Pancreas (tissue), 10 donors: Measurements from ENCODE around the gene AUTS2. TPM values are rescaled to one million over a fixed set of nuclear protein-coding genes. Genes with fewer than 3 reads are reported as not detected.

Source experiments
- ATAC-seq, 4 donors: fragments of 200-7000 bp; cut with Tn5 transposase; one replicate each; pipeline versions ENCODE4 v1.8.0 to v1.9.1; 2020; ENCODE audit warnings: mild to moderate bottlenecking in 4 of 4, moderate library complexity in 4 of 4
- DNase-seq, 6 donors: peaks; one replicate each; pipeline ENCODE4 v3.0.0-alpha.2; 2020
- FAIRE-seq: peaks from 2 replicates; lab custom pipeline; 2012; peaks lifted over from hg19 to GRCh38; lab: Jason Lieb, UNC
- H3K27ac ChIP-seq, 4 donors: fragments of 200-600 bp; sonication (generic); 1 replicate in 3 of 4; 2 replicates in 1 of 4; pipeline versions ENCODE4 v1.5.0 to v1.8.0; 2020
- H3K27me3 ChIP-seq, 4 donors: fragments of 200-600 bp; one replicate each; pipeline ENCODE4 v1.8.0; 2021
- H3K36me3 ChIP-seq, 3 donors: fragments of 200-600 bp; sonication (generic) in 1 of 3; one replicate each; pipeline versions ENCODE4 v1.5.0 to v1.8.0; 2020 to 2021
- H3K4me1 ChIP-seq, 3 donors: fragments of 200-600 bp; one replicate each; pipeline ENCODE4 v1.8.0; 2021
- H3K4me3 ChIP-seq, 4 donors: fragments of 200-600 bp; sonication (generic) in 2 of 4; one replicate each; pipeline versions ENCODE4 v1.5.0 to v1.8.0; 2020 to 2021
- H3K9me3 ChIP-seq, 4 donors: fragments of 200-600 bp; one replicate each; pipeline ENCODE4 v1.8.0; 2021
- CTCF ChIP-seq, 4 donors: fragments of 200-600 bp; sonication (generic) in 3 of 4; IDR thresholded peaks; one replicate each; pipeline versions ENCODE4 v1.5.0 to v1.8.0; 2021; ENCODE audit warnings: antibody characterized with exemption in 4 of 4
- WGBS, 2 donors: extraction: QIAGEN DNeasy Blood & Tissue Kit; methylation state at CpG; one replicate each; pipeline ENCODE4 v1.1.7; 2013; 5-methylcytosine and 5-hydroxymethylcytosine counted together
- intact Hi-C, 3 donors: fragments of 100-400 bp; cut with DNase I; formaldehyde crosslinking; loops; one replicate each; pipeline versions ENCODE4 v1.11.1 to v1.14.2; 2022
- polyA plus RNA-seq, 2 donors: library from polyadenylated mRNA; stranded (reverse); fragments of 200-250 nt; gene quantifications; one replicate each; pipeline ENCODE4 v1.2.3, GENCODE V29; 2013
- total RNA-seq, 6 donors: library from RNA; stranded (reverse); fragmentation: NEBNext Ultra II Directional in 4 of 6; extraction: Animal tissue kit (Norgen Biotek cat#: 25700) in 4 of 6; gene quantifications; one replicate each; pipeline versions ENCODE4 v1.2.1 to v1.2.4, GENCODE V29; 2021 to 2023
- donor health status: healthy with polysubstance abuse.
- donor health status: DM: no; HTN: no; CAD: no; lungs with moderate emphysema.
- donor health status: DM: no; HTN: no; CAD: no.
- donor health status: control.
- donor health status: control.
- donor health status: Bipolar disorder and iron deficiency.
- donor health status: DM: yes; HTN: yes; CAD: no.
- donor health status: DM: no; HTN: no; CAD: no.
- donor health status: DM: no; HTN: no; CAD: no.
- donor health status: DM: yes; HTN: yes; CAD: no.

AUTS2 gene
- total and polyA plus RNA-seq, 8 donors = 5.8 to 16.8 (median 9.9) TPM

- Histone ChIP-seq H3K27ac (no peak overlapping the region), H3K9me3 (no peaks in the 10 kb centered on the region), H3K4me1 (no peaks in the 10 kb centered on the region), H3K36me3 (no peaks in the 10 kb centered on the region), H3K4me3 (no peak overlapping the region), H3K27me3 (no peaks in the 10 kb centered on the region)
- no peak for DNase-seq
- no peak for FAIRE-seq
- intact Hi-C loops = no loop called here
- no peak for ATAC-seq
- WGBS, 2 donors = 88 to 96% methylated on average over 1 of the region's 1 CpG
- no peak for TF ChIP-seq CTCF (IDR thresholded peaks at IDR 0.05)
These were observed 956.4 kb downstream of the AUTS2 start for GRCh38 chr7:70554646-70555045.

GRCh38 chr7:70556761-70557160, 958.5 kb downstream of the AUTS2 start:
- 83 to 95% methylated on average over 2 of the region's 2 CpGs for WGBS, 2 donors
- no peaks in the 10 kb centered on the region for H3K36me3 ChIP-seq
- intact Hi-C loops = no loop called here
- no peaks in the 10 kb centered on the region for H3K27me3 ChIP-seq
- H3K4me3 ChIP-seq = no peak overlapping the region
- H3K4me1 ChIP-seq = no peaks in the 10 kb centered on the region
- DNase-seq = no peak
- H3K9me3 ChIP-seq = no peaks in the 10 kb centered on the region
- no peak for ATAC-seq
- no peak overlapping the region for H3K27ac ChIP-seq
- TF ChIP-seq CTCF (IDR thresholded peaks at IDR 0.05) = no peak
- no peak for FAIRE-seq

DNA sequence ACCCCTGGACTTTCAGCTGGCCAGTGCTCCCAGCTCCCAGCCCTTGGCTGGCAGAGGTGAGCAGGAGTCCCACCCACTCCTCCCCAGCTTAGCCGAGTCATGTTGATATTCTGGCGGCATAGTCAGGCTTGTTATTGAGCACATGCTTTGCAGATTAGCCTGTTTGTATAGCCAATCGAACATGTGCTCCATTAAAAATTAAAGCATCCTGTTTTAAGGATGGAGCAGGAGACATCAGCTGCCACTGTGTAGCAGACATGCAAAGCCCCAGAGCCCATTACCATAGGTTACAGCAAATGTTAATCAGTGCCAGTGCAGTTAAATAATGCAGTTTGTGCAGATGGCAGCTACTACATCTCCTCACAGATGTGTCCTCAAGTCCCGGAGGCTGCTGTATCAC, 959.1 kb downstream of the AUTS2 start:
- TF ChIP-seq CTCF (IDR thresholded peaks at IDR 0.05) = no peak
- H3K4me3 ChIP-seq = no peak overlapping the region
- no peaks in the 10 kb centered on the region for H3K36me3 ChIP-seq
- FAIRE-seq (no peak), DNase-seq (no peak), ATAC-seq (no peak)
- 28 to 49% methylated on average over 4 of the region's 4 CpGs for WGBS, 2 donors
- no peaks in the 10 kb centered on the region for H3K9me3 ChIP-seq
- H3K27ac ChIP-seq = no peak overlapping the region
- intact Hi-C loops = no loop called here
- no peaks in the 10 kb centered on the region for H3K4me1 ChIP-seq
- H3K27me3 ChIP-seq = no peaks in the 10 kb centered on the region

GRCh38 chr7:70559815-70560214, 961.5 kb downstream of the AUTS2 start:
- Histone ChIP-seq H3K27me3 (no peaks in the 10 kb centered on the region), H3K36me3 (no peaks in the 10 kb centered on the region), H3K27ac (no peak overlapping the region), H3K4me1 (no peaks in the 10 kb centered on the region), H3K9me3 (no peaks in the 10 kb centered on the region), H3K4me3 (no peak overlapping the region)
- WGBS, 2 donors = 86 to 91% methylated on average over 5 of the region's 5 CpGs
- TF ChIP-seq CTCF (IDR thresholded peaks at IDR 0.05) = no peak
- no peak for ATAC-seq
- intact Hi-C loops = no loop called here
- no peak for FAIRE-seq
- DNase-seq = no peak

DNA sequence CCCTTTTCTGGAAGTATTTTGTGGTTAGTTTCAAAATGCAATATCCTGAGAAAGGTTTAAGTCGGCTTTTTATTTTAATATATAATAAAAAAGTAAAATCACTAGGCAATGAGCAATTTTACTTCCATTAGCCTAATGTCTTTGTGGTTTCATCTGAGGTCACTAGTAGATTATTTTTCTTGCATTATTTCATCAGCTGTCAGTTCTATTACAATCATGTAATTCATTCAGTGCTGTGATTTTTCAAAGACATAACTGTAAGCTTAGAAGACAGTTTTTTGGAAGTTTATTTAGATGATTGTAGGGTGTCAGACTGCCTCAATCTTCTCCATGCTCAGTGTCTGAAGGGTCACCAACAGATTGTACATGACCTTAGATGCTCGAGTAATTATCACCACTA, 965.7 kb downstream of the AUTS2 start:
- H3K4me3 ChIP-seq = no peak overlapping the region
- H3K27me3 ChIP-seq = no peaks in the 10 kb centered on the region
- ATAC-seq = no peak
- DNase-seq = no peak
- no peak for FAIRE-seq
- H3K36me3 ChIP-seq = no peaks in the 10 kb centered on the region
- no peaks in the 10 kb centered on the region for H3K9me3 ChIP-seq
- intact Hi-C loops = no loop called here
- H3K4me1 ChIP-seq = peaks cover 0 to 3% (median 0%) of the 10 kb centered on the region in 3 donors
- no peak for TF ChIP-seq CTCF (IDR thresholded peaks at IDR 0.05)
- 66 to 82% methylated on average over 2 of the region's 2 CpGs for WGBS, 2 donors
- H3K27ac ChIP-seq = no peak overlapping the region
